ENCODE results near the gene PRSS3. TPM values are rescaled to one million over a fixed set of nuclear protein-coding genes. Genes with fewer than 3 reads are reported as not detected.
A peak's percentile ranks its signal among the peaks of the same experiment; 100 is the strongest.

PRSS3 gene
- total and polyA plus RNA-seq, 9 of the 15 experiments (the other 6 are each of a cell fraction or from before 2014, with no cell fraction given) = 0.35 to 0.42 TPM; not detected in 7

- TF ChIP-seq REST (IDR thresholded peaks at IDR 0.05; ENCODE audit: borderline replicate concordance) = peak; percentile 22; the same call in 1 of the 2 replicates
- no peak for TF ChIP-seq REST (CRISPR knock-in tag; IDR thresholded peaks at IDR 0.05; ENCODE audit: low read depth)
- no peak for TF ChIP-seq NFE2 (IDR thresholded peaks at IDR 0.05; ENCODE audit: low read depth)
- 0 out of 2 replicates have a peak, but pooled peaks have one; percentile 10 for TF ChIP-seq DEAF1 (CRISPR knock-in tag; IDR thresholded peaks at IDR 0.05)
- peak; percentile 94 for TF ChIP-seq FOXM1 (IDR thresholded peaks at IDR 0.05; ENCODE audit: low read depth)
- TF ChIP-seq FOXM1 (CRISPR knock-in tag; IDR thresholded peaks at IDR 0.05; ENCODE audit: low read depth) = no peak
- TF ChIP-seq ZNF277 (CRISPR knock-in tag; IDR thresholded peaks at IDR 0.05; ENCODE audit: borderline replicate concordance) = no peak
- no peak for TF ChIP-seq HMBOX1 (IDR thresholded peaks at IDR 0.05)
- TF ChIP-seq RAD21 (CRISPR knock-in tag; conservative IDR thresholded peaks at IDR 0.05 in 1 of 2, IDR thresholded peaks at IDR 0.05 in 1 of 2) = peak; percentile 41 to 54; a peak in 3 of 4 replicates
- TF ChIP-seq ZNF384 (IDR thresholded peaks at IDR 0.05; ENCODE audit: low read depth, low read length) = 0 out of 2 replicates have a peak, but pooled peaks have one; percentile 26
- peak; percentile 92 for TF ChIP-seq ZKSCAN1 (IDR thresholded peaks at IDR 0.05; ENCODE audit: low read depth, low read length)
These were observed 18.6 kb downstream of the PRSS3 start (continued) for GRCh38 chr9:33813712-33814641.
